MG63 (cell line): ENCODE results near the gene FGF1. TPM values are rescaled to one million over a fixed set of nuclear protein-coding genes. Genes with fewer than 3 reads are reported as not detected.
A peak's percentile ranks its signal among the peaks of the same experiment; 100 is the strongest.

Experiments
- DNase-seq: peaks from one replicate; pipeline ENCODE4 v3.0.0-alpha.2; 2020
- H3K27me3 ChIP-seq: fragments of 250-450 bp; sonication (Bioruptor Pico); 2 replicates; pipeline ENCODE4 v1.5.1; 2020; ENCODE audit warnings: mild to moderate bottlenecking, moderate library complexity
- H3K36me3 ChIP-seq: fragments of 250-450 bp; sonication (Bioruptor Pico); 2 replicates; pipeline ENCODE4 v1.5.1; 2020; ENCODE audit warnings: mild to moderate bottlenecking, moderate library complexity
- H3K4me3 ChIP-seq: fragments of 250-450 bp; sonication (Bioruptor Pico); 2 replicates; pipeline ENCODE4 v1.5.1; 2020; ENCODE audit warnings: mild to moderate bottlenecking, moderate library complexity
- H3K9me3 ChIP-seq: fragments of 250-450 bp; sonication (Bioruptor Pico); 2 replicates; pipeline ENCODE4 v1.5.1; 2020; ENCODE audit warnings: mild to moderate bottlenecking, moderate library complexity
- total RNA-seq: library from RNA; depleted of rRNA; stranded (reverse); fragments of >200 nt; shearing (Covaris generic); gene quantifications from 2 replicates; pipeline ENCODE4 v1.2.3, GENCODE V29; 2014; ENCODE audit warnings: low replicate concordance

The FGF1 gene
- total RNA-seq, 1 experiment from 2014 or later: 1.1 TPM

DNA sequence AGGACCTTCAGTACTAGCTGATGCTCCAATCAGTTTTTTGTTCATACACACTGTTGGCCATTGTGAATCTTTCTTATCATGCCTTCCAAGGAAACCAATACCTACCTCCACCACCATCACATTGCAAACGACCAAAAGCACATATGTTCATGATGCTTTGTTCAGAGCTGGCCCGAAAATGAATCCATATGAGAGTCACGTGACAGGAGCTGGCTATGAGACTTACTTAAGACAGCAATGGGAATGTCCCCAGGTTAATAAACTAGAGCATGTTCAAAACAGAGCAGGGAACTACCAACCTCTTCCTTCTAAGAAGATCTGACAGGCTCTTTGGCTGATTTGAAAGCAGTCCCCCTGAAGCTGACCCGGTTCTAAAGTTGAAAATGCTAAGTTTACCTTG, 93.5 kb downstream of the FGF1 start:
- no peak overlapping the region for H3K4me3 ChIP-seq
- H3K9me3 ChIP-seq: no peaks in the 10 kb centered on the region
- H3K36me3 ChIP-seq: no peaks in the 10 kb centered on the region
- no peak for DNase-seq
- no peaks in the 10 kb centered on the region for H3K27me3 ChIP-seq

DNA sequence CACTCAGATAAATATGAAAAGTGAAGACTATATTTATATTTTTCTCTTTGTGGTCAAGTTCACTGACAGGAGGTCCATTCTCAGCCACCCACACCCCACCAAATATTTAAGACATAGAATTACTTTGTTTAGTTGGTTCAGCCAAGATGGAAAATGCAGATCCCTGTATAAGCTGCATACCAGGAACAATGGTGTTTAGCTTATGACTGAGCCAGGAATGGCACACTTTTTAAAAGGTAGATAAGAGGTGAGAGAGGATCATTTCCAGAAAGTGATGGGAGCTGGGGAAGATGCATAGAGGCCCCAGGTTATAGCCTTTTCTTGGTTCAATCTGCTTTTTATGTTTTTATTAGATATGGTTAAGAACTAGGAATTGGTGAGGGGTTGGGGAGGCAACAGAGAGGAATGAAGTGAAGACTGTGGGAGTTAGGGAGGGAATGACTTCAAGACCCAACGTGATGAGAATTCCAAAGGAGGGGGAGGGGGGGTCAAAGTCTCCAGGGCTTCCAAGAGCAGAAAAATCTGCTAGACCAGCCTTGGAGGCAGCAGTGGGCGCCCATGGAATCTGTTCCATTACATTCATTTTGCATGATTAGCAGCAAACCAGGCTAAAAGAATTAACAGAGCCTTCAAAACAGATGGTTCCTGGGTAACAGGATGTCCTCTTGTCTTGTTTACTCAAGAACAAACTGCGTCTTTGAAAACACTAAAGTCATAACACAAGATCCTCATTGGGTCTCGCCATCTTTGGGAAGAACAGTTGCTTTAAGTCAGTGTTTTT, 95.2 kb downstream of the FGF1 start:
- Histone ChIP-seq H3K36me3 (no peaks in the 10 kb centered on the region), H3K9me3 (no peaks in the 10 kb centered on the region), H3K4me3 (no peak overlapping the region), H3K27me3 (no peaks in the 10 kb centered on the region)
- no peak for DNase-seq

DNA sequence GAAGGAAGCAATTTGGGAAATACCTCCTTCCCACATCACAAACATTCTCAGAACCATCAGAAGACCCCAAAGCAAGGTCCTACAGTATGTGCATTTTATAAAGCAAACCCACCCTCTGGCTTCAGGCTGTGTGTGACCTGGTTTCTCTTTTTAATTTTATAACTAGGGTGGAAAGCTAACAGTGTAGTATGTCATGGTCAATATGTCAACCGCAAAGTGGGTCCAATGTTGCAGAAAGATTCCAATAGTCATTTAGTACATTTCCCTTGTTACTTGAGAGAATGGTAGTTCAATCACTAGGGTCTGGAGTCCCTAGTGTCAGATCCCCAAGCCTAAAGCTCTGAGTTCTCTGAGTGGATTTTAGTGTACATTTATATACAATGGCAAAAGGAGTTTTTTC, 96.2 kb downstream of the FGF1 start:
- no peak for DNase-seq
- H3K27me3 ChIP-seq: no peaks in the 10 kb centered on the region
- no peak overlapping the region for H3K4me3 ChIP-seq
- H3K36me3 ChIP-seq: no peaks in the 10 kb centered on the region
- H3K9me3 ChIP-seq: no peaks in the 10 kb centered on the region

DNA sequence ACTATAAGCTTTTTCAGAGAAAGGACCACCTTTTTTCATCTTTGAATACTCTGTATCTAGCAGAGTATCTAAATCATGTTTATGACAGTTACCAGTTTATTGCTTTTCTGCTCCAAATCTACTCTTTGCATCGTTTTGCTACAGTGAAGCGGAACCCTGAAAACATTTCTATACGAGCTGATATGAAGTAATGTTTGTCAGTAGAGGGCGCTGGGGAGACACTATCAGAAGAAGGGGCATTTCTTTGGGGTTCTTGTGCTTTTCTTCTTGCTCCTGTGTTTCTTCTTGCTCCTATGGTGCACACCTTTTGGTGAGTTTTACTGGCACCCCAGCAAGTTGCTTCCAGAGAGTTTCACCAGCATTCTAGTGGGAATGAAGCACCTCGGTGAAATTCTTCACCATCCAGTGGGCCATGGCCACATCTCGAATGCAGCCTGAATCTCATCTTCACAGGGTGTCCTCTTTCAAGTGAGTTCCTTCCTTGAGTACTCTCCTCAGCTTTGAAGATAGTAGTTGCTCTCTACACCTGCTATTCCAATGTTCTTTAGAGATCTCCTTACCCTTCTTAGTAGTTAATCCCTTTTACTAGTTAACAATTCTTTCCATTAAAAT, 98.4 kb downstream of the FGF1 start:
- no peaks in the 10 kb centered on the region for H3K36me3 ChIP-seq
- no peak overlapping the region for H3K4me3 ChIP-seq
- peak; percentile 21 for DNase-seq
- no peaks in the 10 kb centered on the region for H3K9me3 ChIP-seq
- H3K27me3 ChIP-seq: no peaks in the 10 kb centered on the region

GRCh38 chr5:142586552-142586951, 99.3 kb downstream of the FGF1 start:
- Histone ChIP-seq H3K36me3 (no peaks in the 10 kb centered on the region), H3K4me3 (no peak overlapping the region), H3K9me3 (no peaks in the 10 kb centered on the region), H3K27me3 (no peaks in the 10 kb centered on the region)
- no peak for DNase-seq

- Histone ChIP-seq H3K9me3 (no peaks in the 10 kb centered on the region), H3K4me3 (no peak overlapping the region), H3K36me3 (no peaks in the 10 kb centered on the region), H3K27me3 (no peaks in the 10 kb centered on the region)
- DNase-seq: no peak
These were observed 100.4 kb downstream of the FGF1 start for GRCh38 chr5:142585451-142585850.

- no peak overlapping the region for H3K4me3 ChIP-seq
- H3K27me3 ChIP-seq: no peaks in the 10 kb centered on the region
- H3K36me3 ChIP-seq: no peaks in the 10 kb centered on the region
- no peaks in the 10 kb centered on the region for H3K9me3 ChIP-seq
- peak; percentile 29 for DNase-seq
These were observed 101.0 kb downstream of the FGF1 start for GRCh38 chr5:142584891-142585290.

DNA sequence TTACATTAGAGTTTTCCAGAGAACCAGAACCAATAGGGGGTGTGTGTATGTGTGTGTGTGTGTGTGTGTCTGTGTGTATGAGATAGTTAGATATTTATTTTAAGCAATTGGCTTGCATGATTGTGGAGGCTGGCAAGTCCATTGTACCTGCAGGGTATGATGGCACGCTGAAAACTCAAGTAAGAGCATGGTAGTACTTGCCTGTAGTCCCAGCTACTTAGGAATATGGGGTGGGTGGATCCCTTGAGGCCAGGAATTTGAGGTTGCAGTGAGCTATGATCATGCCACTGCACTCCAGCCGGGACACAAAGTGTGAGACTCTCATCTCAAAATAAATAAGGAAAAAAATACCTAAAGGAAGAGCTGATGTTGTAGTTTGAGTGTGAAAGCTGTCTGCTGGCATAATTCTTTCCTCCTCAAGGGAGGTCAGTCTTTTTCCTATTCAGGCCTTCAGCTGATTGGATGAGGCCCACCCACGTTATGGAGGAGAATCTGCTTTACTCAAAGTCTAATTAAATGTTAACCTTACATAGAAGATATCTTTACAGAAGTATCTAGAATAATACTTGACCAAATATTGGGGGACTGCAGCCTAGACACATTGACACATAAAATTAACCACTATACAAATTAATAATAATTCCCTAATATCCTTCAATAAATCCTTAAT, 107.6 kb downstream of the FGF1 start:
- no peak for DNase-seq
- no peaks in the 10 kb centered on the region for H3K27me3 ChIP-seq
- peaks cover 3% of the 10 kb centered on the region; the same call in 1 of the 2 replicates for H3K9me3 ChIP-seq
- no peaks in the 10 kb centered on the region for H3K36me3 ChIP-seq
- no peak overlapping the region for H3K4me3 ChIP-seq

DNA sequence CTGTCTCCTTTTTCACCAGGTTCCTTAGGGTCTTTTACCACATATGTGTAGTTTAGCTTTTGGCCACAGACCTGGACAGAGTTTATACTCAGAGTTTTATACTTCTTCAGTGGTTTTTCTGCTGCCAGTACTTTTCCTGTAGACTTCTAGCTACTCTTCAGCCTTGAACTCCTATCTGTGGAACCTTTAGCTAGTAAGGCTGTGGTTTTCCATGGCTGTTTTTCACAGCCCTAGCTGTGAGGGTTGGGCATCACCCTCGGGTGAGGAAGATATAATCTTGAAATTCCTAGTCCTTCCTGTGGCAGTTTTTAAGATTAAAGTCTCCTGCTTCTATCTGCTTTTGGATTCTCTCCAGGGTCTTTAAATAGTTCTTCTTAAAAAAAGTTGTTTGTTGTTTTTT, 109.1 kb downstream of the FGF1 start:
- peaks cover 3% of the 10 kb centered on the region; the same call in 1 of the 2 replicates for H3K9me3 ChIP-seq
- H3K36me3 ChIP-seq: no peaks in the 10 kb centered on the region
- no peaks in the 10 kb centered on the region for H3K27me3 ChIP-seq
- no peak for DNase-seq
- no peak overlapping the region for H3K4me3 ChIP-seq

GRCh38 chr5:142576303-142576702, 109.6 kb downstream of the FGF1 start:
- H3K27me3 ChIP-seq: no peaks in the 10 kb centered on the region
- no peak for DNase-seq
- H3K36me3 ChIP-seq: no peaks in the 10 kb centered on the region
- peaks cover 3% of the 10 kb centered on the region; the same call in 1 of the 2 replicates for H3K9me3 ChIP-seq
- H3K4me3 ChIP-seq: no peak overlapping the region

- H3K36me3 ChIP-seq: no peaks in the 10 kb centered on the region
- DNase-seq: no peak
- no peaks in the 10 kb centered on the region for H3K9me3 ChIP-seq
- no peaks in the 10 kb centered on the region for H3K27me3 ChIP-seq
- no peak overlapping the region for H3K4me3 ChIP-seq
These were observed 113.9 kb downstream of the FGF1 start for GRCh38 chr5:142572006-142572405.

DNA sequence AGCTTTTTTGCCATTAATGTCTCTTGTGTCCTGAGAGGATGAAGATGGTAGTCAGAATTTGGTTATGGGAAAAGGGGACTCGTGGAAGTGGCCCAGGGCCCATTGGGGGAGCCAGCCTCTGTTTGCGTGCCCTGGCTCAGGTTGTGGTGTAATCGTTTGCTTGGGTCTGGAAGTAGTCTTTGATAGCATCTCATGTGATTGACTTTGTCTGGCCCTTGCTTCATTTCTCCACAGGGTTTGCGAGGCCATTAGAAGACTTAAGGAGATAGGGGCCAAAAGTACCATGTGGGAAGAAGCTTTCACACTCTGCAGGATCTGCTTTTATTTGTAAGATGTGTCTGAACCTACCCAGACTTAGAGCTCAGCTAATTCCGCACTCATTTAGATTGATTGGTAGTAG, 114.5 kb downstream of the FGF1 start:
- no peaks in the 10 kb centered on the region for H3K9me3 ChIP-seq
- no peak for DNase-seq
- no peaks in the 10 kb centered on the region for H3K27me3 ChIP-seq
- H3K4me3 ChIP-seq: no peak overlapping the region
- H3K36me3 ChIP-seq: no peaks in the 10 kb centered on the region

GRCh38 chr5:142569905-142570304, 116.0 kb downstream of the FGF1 start:
- H3K36me3 ChIP-seq: no peaks in the 10 kb centered on the region

GRCh38 chr5:142568996-142569335, 116.9 kb downstream of the FGF1 start:
- Histone ChIP-seq H3K36me3 (no peaks in the 10 kb centered on the region), H3K9me3 (no peaks in the 10 kb centered on the region), H3K4me3 (no peak overlapping the region), H3K27me3 (no peaks in the 10 kb centered on the region)
- no peak for DNase-seq

More at GRCh38 chr5:142569905-142570304, 116.0 kb downstream of the FGF1 start:
- Histone ChIP-seq H3K27me3 (no peaks in the 10 kb centered on the region), H3K9me3 (no peaks in the 10 kb centered on the region), H3K4me3 (no peak overlapping the region)
- no peak for DNase-seq

- Histone ChIP-seq H3K27me3 (no peaks in the 10 kb centered on the region), H3K4me3 (no peak overlapping the region), H3K36me3 (no peaks in the 10 kb centered on the region), H3K9me3 (no peaks in the 10 kb centered on the region)
- no peak for DNase-seq
These were observed 117.5 kb downstream of the FGF1 start for GRCh38 chr5:142568283-142568995.

DNA sequence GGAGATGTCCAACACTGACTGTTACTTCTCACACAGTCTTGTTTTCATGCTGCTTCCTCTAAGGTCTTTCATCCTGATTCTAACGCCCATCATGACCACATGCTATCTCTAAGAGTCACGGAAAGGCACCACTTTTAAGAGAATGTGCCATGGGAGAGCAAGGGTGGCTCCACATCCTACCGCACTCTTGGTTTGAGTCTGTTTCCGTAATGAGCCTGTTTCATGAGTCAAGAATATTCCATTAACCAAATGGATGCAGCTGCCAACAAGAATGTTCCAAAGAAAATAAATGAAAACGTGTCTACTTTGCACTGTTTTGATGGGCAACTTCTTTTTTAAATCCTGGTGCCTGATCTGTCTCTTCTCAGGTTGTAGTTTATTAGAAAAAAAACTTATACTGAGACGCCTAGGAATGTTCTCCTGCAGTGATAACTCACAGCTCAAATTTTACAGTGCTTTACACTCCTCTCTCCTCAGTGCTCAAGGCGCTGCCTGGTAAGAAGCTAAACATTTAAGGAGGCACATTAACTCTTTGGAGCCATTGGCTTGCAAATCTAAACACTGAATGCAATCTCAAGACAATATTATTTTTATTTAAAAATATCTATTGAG, 124.3 kb downstream of the FGF1 start:
- no peaks in the 10 kb centered on the region for H3K27me3 ChIP-seq
- H3K4me3 ChIP-seq: no peak overlapping the region
- no peaks in the 10 kb centered on the region for H3K9me3 ChIP-seq
- peak; percentile 77 for DNase-seq
- H3K36me3 ChIP-seq: no peaks in the 10 kb centered on the region

DNA sequence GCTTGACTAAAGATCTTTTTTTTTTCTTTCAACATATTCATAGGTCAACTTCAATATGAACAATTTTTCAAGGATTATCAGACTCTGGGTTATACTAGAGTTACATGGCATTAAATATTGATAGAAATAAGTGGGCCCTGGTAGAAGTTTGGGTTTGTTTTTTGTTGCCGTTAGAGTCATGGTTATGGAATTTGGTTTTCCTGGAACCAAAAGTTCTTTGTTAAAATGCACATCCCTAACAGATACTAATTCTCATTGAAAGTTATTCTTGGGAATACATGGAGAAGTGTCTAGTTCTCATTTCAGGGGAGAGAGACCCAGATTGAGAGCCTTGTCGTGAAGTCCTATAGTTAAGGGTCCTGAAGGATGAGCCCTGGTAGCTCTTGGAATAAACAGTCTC, 124.9 kb downstream of the FGF1 start:
- H3K9me3 ChIP-seq: no peaks in the 10 kb centered on the region
- H3K4me3 ChIP-seq: no peak overlapping the region
- DNase-seq: no peak

More for the DNA sequence above, 124.9 kb downstream of the FGF1 start:
- no peaks in the 10 kb centered on the region for H3K27me3 ChIP-seq
- no peaks in the 10 kb centered on the region for H3K36me3 ChIP-seq
